ENCODE measurements around the gene SLC15A2.
"Not testable (repeated sequence)": the region's sequence is repeated elsewhere in the genome, so short reads cannot be mapped to it uniquely, and the experiment has no call there.

The SLC15A2 gene

GRCh38 chr3:121924734-121925133, 30.5 kb downstream of the SLC15A2 start:
- DNase-seq, result no peak

- DNase-seq, result no peak
Observed at GRCh38 chr3:121926380-121926779, 32.2 kb downstream of the SLC15A2 start.

- not testable (repeated sequence) for DNase-seq
Observed at GRCh38 chr3:121938141-121938855, 44.1 kb downstream of the SLC15A2 start.

GRCh38 chr3:121941592-121941991, 47.4 kb downstream of the SLC15A2 start:
- DNase-seq, result no peak

GRCh38 chr3:121942116-121942786, 48.0 kb downstream of the SLC15A2 start:
- DNase-seq, result no peak

- DNase-seq, result no peak
Observed at GRCh38 chr3:121943431-121943830, 49.2 kb downstream of the SLC15A2 start.

- no peak for DNase-seq
Observed at GRCh38 chr3:121948641-121949040, 54.4 kb downstream of the SLC15A2 start.

GRCh38 chr3:121951291-121951919, 57.2 kb downstream of the SLC15A2 start:
- no peak for DNase-seq

- DNase-seq, result no peak
Observed at GRCh38 chr3:121956363-121956762, 62.2 kb downstream of the SLC15A2 start.

GRCh38 chr3:121957674-121958415, 63.6 kb downstream of the SLC15A2 start:
- DNase-seq, result no peak

- DNase-seq, result no peak
Observed at GRCh38 chr3:121958801-121959200, 64.6 kb downstream of the SLC15A2 start.

- DNase-seq, result no peak
Observed at GRCh38 chr3:121961283-121961682, 67.1 kb downstream of the SLC15A2 start.

GRCh38 chr3:121962443-121962842, 68.2 kb downstream of the SLC15A2 start:
- no peak for DNase-seq

GRCh38 chr3:121963608-121964007, 69.4 kb downstream of the SLC15A2 start:
- no peak for DNase-seq

- no peak for DNase-seq
Observed at GRCh38 chr3:121969631-121970030, 75.4 kb downstream of the SLC15A2 start.

- no peak for DNase-seq
Observed at GRCh38 chr3:121970047-121970446, 75.8 kb downstream of the SLC15A2 start.

- no peak for DNase-seq
Observed at GRCh38 chr3:121974601-121975111, 80.5 kb downstream of the SLC15A2 start.

- DNase-seq, result no peak
Observed at GRCh38 chr3:121975702-121976302, 81.6 kb downstream of the SLC15A2 start.

GRCh38 chr3:121976727-121977126, 82.5 kb downstream of the SLC15A2 start:
- no peak for DNase-seq

- no peak for DNase-seq
Observed at GRCh38 chr3:121979246-121979645, 85.0 kb downstream of the SLC15A2 start.

GRCh38 chr3:121979734-121980449, 85.7 kb downstream of the SLC15A2 start:
- no peak for DNase-seq

- no peak for DNase-seq
Observed at GRCh38 chr3:121980450-121980796, 86.2 kb downstream of the SLC15A2 start.
